Right atrium auricular region (tissue), 2 donors: Measurements from ENCODE around the gene VARS1. TPM values are rescaled to one million over a fixed set of nuclear protein-coding genes. Genes with fewer than 3 reads are reported as not detected.

Experiments
- DNase-seq: peaks from one replicate; pipeline ENCODE4 v3.0.0-alpha.2; 2019; ENCODE audit warnings: low spot score
- H3K27ac ChIP-seq, 2 donors: fragments of 200-600 bp; sonication (generic); 1 replicate in 1 of 2; 2 replicates in 1 of 2; pipeline ENCODE4 v1.5.1; 2016 to 2019
- H3K27me3 ChIP-seq, 2 donors: fragments of 200-600 bp; sonication (generic); one replicate each; pipeline versions ENCODE4 v1.5.1 to v1.6.0; 2017 to 2019
- H3K36me3 ChIP-seq: fragments of 200-600 bp; sonication (generic); one replicate; pipeline ENCODE4 v1.5.1; 2016
- H3K4me1 ChIP-seq, 2 donors: fragments of 200-600 bp; sonication (generic); one replicate each; pipeline versions ENCODE4 v1.5.1 to v1.6.0; 2017 to 2019
- H3K4me3 ChIP-seq, 2 donors: fragments of 200-600 bp; sonication (generic); 1 replicate in 1 of 2; 2 replicates in 1 of 2; pipeline ENCODE4 v1.5.1; 2017 to 2019; ENCODE audit warnings: mild to moderate bottlenecking in 1 of 2, moderate library complexity in 1 of 2
- H3K9me3 ChIP-seq, 2 donors: fragments of 200-600 bp; sonication (generic); one replicate each; pipeline ENCODE4 v1.5.1; 2019
- CTCF ChIP-seq, 2 donors: fragments of 200-600 bp; sonication (generic); IDR thresholded peaks; one replicate each; pipeline ENCODE4 v1.5.1; 2019; ENCODE audit warnings: antibody characterized with exemption in 2 of 2
- total RNA-seq, 2 donors: library from RNA; depleted of rRNA; stranded (reverse); fragments of >200 nt; gene quantifications; one replicate each; pipeline ENCODE4 v1.1.0, GENCODE V29; 2016

Gene VARS1
- total RNA-seq, 2 donors from 2014 or later = 15.3 to 24.6 TPM

GRCh38 chr6:31831350-31832215 is 36.0 kb upstream of the VARS1 start:
- Histone ChIP-seq H3K9me3 (no peaks in the 10 kb centered on the region), H3K36me3 (peaks cover 2% of the 10 kb centered on the region), H3K4me1 (peaks cover 0 to 37% of the 10 kb centered on the region in 2 donors), H3K27ac (peak overlapping the region; percentile 78 to 84), H3K4me3 (peak overlapping the region in 1 of 2 donors; percentile 59), H3K27me3 (no peaks in the 10 kb centered on the region)
- no peak for TF ChIP-seq CTCF (IDR thresholded peaks at IDR 0.05)
- no peak for DNase-seq

GRCh38 chr6:31830886-31831335 is 35.4 kb upstream of the VARS1 start:
- DNase-seq = no peak
- no peaks in the 10 kb centered on the region for H3K9me3 ChIP-seq
- TF ChIP-seq CTCF (IDR thresholded peaks at IDR 0.05) = no peak
- no peaks in the 10 kb centered on the region for H3K27me3 ChIP-seq
- H3K27ac ChIP-seq = peak overlapping the region; percentile 78 to 84
- H3K4me3 ChIP-seq = peak overlapping the region; percentile 59 to 71
- peaks cover 0 to 37% of the 10 kb centered on the region in 2 donors for H3K4me1 ChIP-seq
- no peaks in the 10 kb centered on the region for H3K36me3 ChIP-seq

- H3K4me1 ChIP-seq = peaks cover 0 to 29% of the 10 kb centered on the region in 2 donors
- no peaks in the 10 kb centered on the region for H3K27me3 ChIP-seq
- TF ChIP-seq CTCF (IDR thresholded peaks at IDR 0.05) = peak; percentile 14 to 57
- no peak for DNase-seq
- H3K27ac ChIP-seq = peak overlapping the region; percentile 78 to 84
- no peaks in the 10 kb centered on the region for H3K9me3 ChIP-seq
- peak overlapping the region; percentile 59 to 71 for H3K4me3 ChIP-seq
- no peaks in the 10 kb centered on the region for H3K36me3 ChIP-seq
Measured at GRCh38 chr6:31829633-31830283, 34.2 kb upstream of the VARS1 start.

DNA sequence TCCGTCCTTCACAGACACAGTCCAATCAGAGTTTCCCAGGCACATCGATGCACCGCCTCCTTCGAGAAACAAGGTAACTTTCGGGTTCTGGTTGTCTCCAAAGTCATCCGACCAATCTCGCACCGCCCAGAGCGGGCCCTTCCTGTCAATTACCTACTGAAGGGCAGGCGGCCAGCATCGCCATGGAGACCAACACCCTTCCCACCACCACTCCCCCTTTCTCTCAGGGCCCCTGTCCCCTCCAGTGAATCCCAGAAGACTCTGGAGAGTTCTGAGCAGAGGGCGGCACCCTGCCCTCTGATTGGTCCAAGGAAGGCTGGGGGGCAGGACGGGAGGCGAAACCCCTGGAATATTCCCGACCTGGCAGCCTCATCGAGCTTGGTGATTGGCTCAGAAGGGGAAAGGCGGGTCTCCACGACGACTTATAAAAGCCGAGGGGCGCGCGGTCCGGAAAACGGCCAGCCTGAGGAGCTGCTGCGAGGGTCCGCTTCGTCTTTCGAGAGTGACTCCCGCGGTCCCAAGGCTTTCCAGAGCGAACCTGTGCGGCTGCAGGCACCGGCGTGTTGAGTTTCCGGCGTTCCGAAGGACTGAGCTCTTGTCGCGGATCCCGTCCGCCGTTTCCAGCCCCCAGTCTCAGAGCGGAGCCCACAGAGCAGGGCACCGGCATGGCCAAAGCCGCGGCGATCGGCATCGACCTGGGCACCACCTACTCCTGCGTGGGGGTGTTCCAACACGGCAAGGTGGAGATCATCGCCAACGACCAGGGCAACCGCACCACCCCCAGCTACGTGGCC is 31.9 kb upstream of the VARS1 start, which contains the start of gene HSPA1B:
HSPA1B (plus strand) TSS at position 453 of the 794 bp plus-strand sequence; CDS start at position 666, 213 bp downstream.
- no peaks in the 10 kb centered on the region for H3K36me3 ChIP-seq
- peak within 1 kb of the TSS; percentile 60 to 95 for H3K4me3 ChIP-seq
- H3K27ac ChIP-seq = peak within 1 kb of the TSS; percentile 95 to 97
- no peaks in the 10 kb centered on the region for H3K9me3 ChIP-seq
- TF ChIP-seq CTCF (IDR thresholded peaks at IDR 0.05) = no peak
- DNase-seq = peak; percentile 100
- H3K4me1 ChIP-seq = peaks cover 0 to 34% of the 10 kb centered on the region in 2 donors
- H3K27me3 ChIP-seq = no peaks in the 10 kb centered on the region

DNA sequence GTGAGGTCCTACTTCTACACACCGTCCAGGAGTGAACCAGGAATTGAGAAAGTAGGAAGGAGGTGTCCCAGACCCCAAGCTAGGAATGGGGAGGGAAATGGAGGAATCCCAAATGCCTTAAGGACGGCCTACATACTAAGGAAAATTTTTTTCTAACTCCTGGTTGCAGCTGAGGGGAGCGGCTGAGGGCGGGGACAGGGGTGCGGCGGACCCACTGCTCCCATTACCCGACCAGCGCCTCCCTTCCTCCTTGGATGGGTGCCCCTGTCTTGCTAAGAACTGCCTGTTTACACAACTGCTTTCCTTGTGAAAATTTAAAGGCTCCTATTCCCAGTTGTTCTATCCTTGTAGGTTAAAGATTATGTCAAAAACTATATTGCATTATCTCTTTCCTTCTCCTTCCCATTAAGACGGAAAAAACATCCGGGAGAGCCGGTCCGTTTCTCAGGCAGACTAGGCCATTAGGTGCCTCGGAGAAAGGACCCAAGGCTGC is 31.3 kb upstream of the VARS1 start:
- no peak for TF ChIP-seq CTCF (IDR thresholded peaks at IDR 0.05)
- peak overlapping the region; percentile 95 to 97 for H3K27ac ChIP-seq

More for the DNA sequence above, 31.3 kb upstream of the VARS1 start:
- peak; percentile 94 for DNase-seq
- no peaks in the 10 kb centered on the region for H3K9me3 ChIP-seq
- H3K4me3 ChIP-seq = peak overlapping the region; percentile 25 to 60
- no peaks in the 10 kb centered on the region for H3K27me3 ChIP-seq
- H3K4me1 ChIP-seq = peaks cover 0 to 37% of the 10 kb centered on the region in 2 donors
- H3K36me3 ChIP-seq = no peaks in the 10 kb centered on the region
